ENCODE data around the gene IL17REL.

DNA sequence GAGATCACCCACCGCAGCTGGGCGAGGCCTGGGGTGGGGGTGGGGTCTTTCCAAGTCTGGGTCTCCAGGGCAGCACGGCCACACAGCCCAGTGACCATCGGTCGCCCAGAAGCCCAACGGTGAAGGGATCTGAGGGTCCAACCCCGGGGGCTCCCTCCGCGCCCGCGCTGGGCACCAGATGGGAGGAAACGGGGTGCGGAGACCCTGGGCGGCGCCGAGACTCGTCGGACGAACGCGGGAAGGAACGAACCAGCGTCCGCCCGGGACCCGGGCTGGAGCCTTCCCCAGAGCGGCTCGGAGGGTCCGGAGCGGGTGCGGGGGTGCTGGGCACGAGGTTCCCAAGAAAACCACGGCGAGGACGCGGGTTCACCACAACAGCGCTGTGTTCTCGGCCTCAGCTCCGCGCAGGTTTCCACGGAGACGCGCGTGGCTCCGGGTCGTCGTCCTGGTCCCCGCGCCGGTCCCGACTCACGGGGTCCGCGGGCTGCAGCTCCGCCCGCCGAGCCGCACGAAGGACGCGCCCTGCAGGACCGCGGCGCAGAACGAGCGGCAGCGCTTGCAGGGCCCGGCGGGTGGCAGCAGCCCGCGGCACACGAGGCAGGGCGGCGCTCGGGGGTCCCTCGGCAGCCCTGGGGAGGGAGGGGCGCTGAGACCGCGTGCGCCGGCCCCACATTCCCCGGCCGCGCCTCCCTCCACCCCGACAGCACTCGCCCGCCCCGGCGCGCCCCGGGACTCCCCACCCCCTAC, 2.3 kb upstream of the IL17REL start:
- TF ChIP-seq, protein P1, sequence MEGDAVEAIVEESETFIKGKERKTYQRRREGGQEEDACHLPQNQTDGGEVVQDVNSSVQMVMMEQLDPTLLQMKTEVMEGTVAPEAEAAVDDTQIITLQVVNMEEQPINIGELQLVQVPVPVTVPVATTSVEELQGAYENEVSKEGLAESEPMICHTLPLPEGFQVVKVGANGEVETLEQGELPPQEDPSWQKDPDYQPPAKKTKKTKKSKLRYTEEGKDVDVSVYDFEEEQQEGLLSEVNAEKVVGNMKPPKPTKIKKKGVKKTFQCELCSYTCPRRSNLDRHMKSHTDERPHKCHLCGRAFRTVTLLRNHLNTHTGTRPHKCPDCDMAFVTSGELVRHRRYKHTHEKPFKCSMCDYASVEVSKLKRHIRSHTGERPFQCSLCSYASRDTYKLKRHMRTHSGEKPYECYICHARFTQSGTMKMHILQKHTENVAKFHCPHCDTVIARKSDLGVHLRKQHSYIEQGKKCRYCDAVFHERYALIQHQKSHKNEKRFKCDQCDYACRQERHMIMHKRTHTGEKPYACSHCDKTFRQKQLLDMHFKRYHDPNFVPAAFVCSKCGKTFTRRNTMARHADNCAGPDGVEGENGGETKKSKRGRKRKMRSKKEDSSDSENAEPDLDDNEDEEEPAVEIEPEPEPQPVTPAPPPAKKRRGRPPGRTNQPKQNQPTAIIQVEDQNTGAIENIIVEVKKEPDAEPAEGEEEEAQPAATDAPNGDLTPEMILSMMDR (IDR thresholded peaks at IDR 0.05): no peak
- TF ChIP-seq POLR2A (IDR thresholded peaks at IDR 0.05): no peak
